ENCODE data around the gene SVIL.
"Not testable (repeated sequence)": the region's sequence is repeated elsewhere in the genome, so short reads cannot be mapped to it uniquely, and the experiment has no call there.

SVIL gene

GRCh38 chr10:29608476-29609301 lies 26.1 kb downstream of the SVIL start:
- no peak for DNase-seq
- no peak overlapping the region for H3K27ac ChIP-seq (ENCODE audit: low read length)
- no peak for TF ChIP-seq EZH2phosphoT487 (IDR thresholded peaks at IDR 0.05; ENCODE audit: low read length)
- no peak for TF ChIP-seq EZH2 (optimal IDR thresholded peaks at IDR 0.05; ENCODE audit: low read depth, low read length)
- TF ChIP-seq, protein P1, sequence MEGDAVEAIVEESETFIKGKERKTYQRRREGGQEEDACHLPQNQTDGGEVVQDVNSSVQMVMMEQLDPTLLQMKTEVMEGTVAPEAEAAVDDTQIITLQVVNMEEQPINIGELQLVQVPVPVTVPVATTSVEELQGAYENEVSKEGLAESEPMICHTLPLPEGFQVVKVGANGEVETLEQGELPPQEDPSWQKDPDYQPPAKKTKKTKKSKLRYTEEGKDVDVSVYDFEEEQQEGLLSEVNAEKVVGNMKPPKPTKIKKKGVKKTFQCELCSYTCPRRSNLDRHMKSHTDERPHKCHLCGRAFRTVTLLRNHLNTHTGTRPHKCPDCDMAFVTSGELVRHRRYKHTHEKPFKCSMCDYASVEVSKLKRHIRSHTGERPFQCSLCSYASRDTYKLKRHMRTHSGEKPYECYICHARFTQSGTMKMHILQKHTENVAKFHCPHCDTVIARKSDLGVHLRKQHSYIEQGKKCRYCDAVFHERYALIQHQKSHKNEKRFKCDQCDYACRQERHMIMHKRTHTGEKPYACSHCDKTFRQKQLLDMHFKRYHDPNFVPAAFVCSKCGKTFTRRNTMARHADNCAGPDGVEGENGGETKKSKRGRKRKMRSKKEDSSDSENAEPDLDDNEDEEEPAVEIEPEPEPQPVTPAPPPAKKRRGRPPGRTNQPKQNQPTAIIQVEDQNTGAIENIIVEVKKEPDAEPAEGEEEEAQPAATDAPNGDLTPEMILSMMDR (IDR thresholded peaks at IDR 0.05; ENCODE audit: low read length), result no peak
- no peaks in the 10 kb centered on the region for H3K79me2 ChIP-seq (ENCODE audit: low read length)
- H3K36me3 ChIP-seq (replicated peaks; ENCODE audit: insufficient read depth, low read length), result no peaks in the 10 kb centered on the region
- no peaks in the 10 kb centered on the region for H3K27me3 ChIP-seq (replicated peaks; ENCODE audit: insufficient read depth, low read length)
- H3K9ac ChIP-seq (ENCODE audit: low read length), result no peak overlapping the region
- H2AFZ ChIP-seq (ENCODE audit: low read length), result no peak overlapping the region
- H3K4me1 ChIP-seq (ENCODE audit: low read length), result no peaks in the 10 kb centered on the region
- H3K9me2 ChIP-seq (replicated peaks; ENCODE audit: insufficient read depth, low read length), result no peaks in the 10 kb centered on the region
- no peak overlapping the region for H3K4me3 ChIP-seq (ENCODE audit: low read length)
- H4K20me1 ChIP-seq (ENCODE audit: insufficient read depth, low read length), result no peaks in the 10 kb centered on the region
- no peaks in the 10 kb centered on the region for H3K9me3 ChIP-seq (replicated peaks; ENCODE audit: insufficient read depth, low read length)
- H3K4me2 ChIP-seq (ENCODE audit: low read depth, low read length), result no peak overlapping the region
- H3F3A ChIP-seq (ENCODE audit: insufficient read depth, low read length), result no peaks in the 10 kb centered on the region

GRCh38 chr10:29608062-29608461 lies 26.7 kb downstream of the SVIL start:
- H4K20me1 ChIP-seq (ENCODE audit: insufficient read depth, low read length), result no peaks in the 10 kb centered on the region
- no peak overlapping the region for H3K27ac ChIP-seq (ENCODE audit: low read length)
- no peak overlapping the region for H3K9ac ChIP-seq (ENCODE audit: low read length)
- TF ChIP-seq EZH2 (optimal IDR thresholded peaks at IDR 0.05; ENCODE audit: low read depth, low read length) (no peak), EZH2phosphoT487 (IDR thresholded peaks at IDR 0.05; ENCODE audit: low read length) (no peak)
- TF ChIP-seq, protein P1 (IDR thresholded peaks at IDR 0.05; ENCODE audit: low read length), result no peak
- H3K36me3 ChIP-seq (replicated peaks; ENCODE audit: insufficient read depth, low read length), result no peaks in the 10 kb centered on the region
- DNase-seq, result no peak
- H2AFZ ChIP-seq (ENCODE audit: low read length), result no peak overlapping the region
- H3K9me2 ChIP-seq (replicated peaks; ENCODE audit: insufficient read depth, low read length), result no peaks in the 10 kb centered on the region
- no peaks in the 10 kb centered on the region for H3K9me3 ChIP-seq (replicated peaks; ENCODE audit: insufficient read depth, low read length)
- H3K79me2 ChIP-seq (ENCODE audit: low read length), result no peaks in the 10 kb centered on the region
- no peak overlapping the region for H3K4me3 ChIP-seq (ENCODE audit: low read length)
- no peaks in the 10 kb centered on the region for H3K27me3 ChIP-seq (replicated peaks; ENCODE audit: insufficient read depth, low read length)
- no peaks in the 10 kb centered on the region for H3F3A ChIP-seq (ENCODE audit: insufficient read depth, low read length)
- H3K4me1 ChIP-seq (ENCODE audit: low read length), result no peaks in the 10 kb centered on the region
- H3K4me2 ChIP-seq (ENCODE audit: low read depth, low read length), result no peak overlapping the region

DNA sequence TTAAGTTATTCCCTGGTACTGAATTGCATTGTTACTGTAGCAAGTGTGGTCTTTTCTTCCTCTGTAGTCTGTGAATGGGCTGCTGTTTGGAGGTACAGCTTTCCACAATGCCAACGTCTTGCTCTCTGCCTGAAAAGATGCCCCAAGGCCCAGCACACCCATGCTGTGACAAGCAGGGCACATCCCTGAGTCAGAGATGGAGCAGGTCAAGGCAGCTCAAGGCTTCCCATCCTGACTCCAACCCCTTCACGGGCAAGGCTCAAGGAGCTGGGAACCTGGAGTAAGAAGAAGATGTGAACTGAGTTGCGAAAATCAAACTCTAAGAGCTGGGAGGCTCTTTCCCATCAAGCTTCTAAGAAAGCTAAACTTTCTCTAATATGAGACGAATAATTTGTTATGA lies 27.2 kb downstream of the SVIL start:
- Histone ChIP-seq H3K4me3 (ENCODE audit: low read length) (no peak overlapping the region), H3K9ac (ENCODE audit: low read length) (no peak overlapping the region), H3K9me3 (replicated peaks; ENCODE audit: insufficient read depth, low read length) (no peaks in the 10 kb centered on the region), H2AFZ (ENCODE audit: low read length) (no peak overlapping the region), H3K4me2 (ENCODE audit: low read depth, low read length) (no peak overlapping the region), H3K9me2 (replicated peaks; ENCODE audit: insufficient read depth, low read length) (no peaks in the 10 kb centered on the region), H3F3A (ENCODE audit: insufficient read depth, low read length) (no peaks in the 10 kb centered on the region), H3K36me3 (replicated peaks; ENCODE audit: insufficient read depth, low read length) (no peaks in the 10 kb centered on the region), H3K27me3 (replicated peaks; ENCODE audit: insufficient read depth, low read length) (no peaks in the 10 kb centered on the region), H3K79me2 (ENCODE audit: low read length) (no peaks in the 10 kb centered on the region), H4K20me1 (ENCODE audit: insufficient read depth, low read length) (no peaks in the 10 kb centered on the region), H3K4me1 (ENCODE audit: low read length) (no peaks in the 10 kb centered on the region), H3K27ac (ENCODE audit: low read length) (no peak overlapping the region)
- no peak for DNase-seq
- no peak for TF ChIP-seq EZH2 (optimal IDR thresholded peaks at IDR 0.05; ENCODE audit: low read depth, low read length)
- TF ChIP-seq, protein P1 (IDR thresholded peaks at IDR 0.05; ENCODE audit: low read length), result no peak
- TF ChIP-seq EZH2phosphoT487 (IDR thresholded peaks at IDR 0.05; ENCODE audit: low read length), result no peak

- not testable (repeated sequence) for H3K9me3 ChIP-seq (replicated peaks; ENCODE audit: insufficient read depth, low read length); H3K27me3 ChIP-seq (replicated peaks; ENCODE audit: insufficient read depth, low read length); H3K79me2 ChIP-seq (ENCODE audit: low read length); H2AFZ ChIP-seq (ENCODE audit: low read length); DNase-seq; H3K27ac ChIP-seq (ENCODE audit: low read length); H3K9ac ChIP-seq (ENCODE audit: low read length); H4K20me1 ChIP-seq (ENCODE audit: insufficient read depth, low read length); H3F3A ChIP-seq (ENCODE audit: insufficient read depth, low read length); H3K4me1 ChIP-seq (ENCODE audit: low read length); H3K9me2 ChIP-seq (replicated peaks; ENCODE audit: insufficient read depth, low read length); H3K4me2 ChIP-seq (ENCODE audit: low read depth, low read length); H3K4me3 ChIP-seq (ENCODE audit: low read length); H3K36me3 ChIP-seq (replicated peaks; ENCODE audit: insufficient read depth, low read length)
Measured at GRCh38 chr10:29606693-29607092, 28.1 kb downstream of the SVIL start.

All from MM.1S (cell line).